Measurements from ENCODE around the gene JAKMIP2.

- TF ChIP-seq CTCF (IDR thresholded peaks at IDR 0.05) (no peak), POLR2A (IDR thresholded peaks at IDR 0.05) (no peak)
Measured at GRCh38 chr5:147645197-147645596, 137.3 kb downstream of the JAKMIP2 start.
